H1 (cell line): ENCODE measurements around the gene ANKRD60. TPM values are rescaled to one million over a fixed set of nuclear protein-coding genes. Genes with fewer than 3 reads are reported as not detected.

Source experiments
- ATF3 ChIP-seq: IDR thresholded peaks from 2 replicates; pipeline ENCODE4 v1.6.1; 2011; ENCODE audit warnings: low read depth, mild to moderate bottlenecking, low read length; ENCODE audit not compliant: insufficient read depth
- CHD7 ChIP-seq: fragments of 300-600 bp; sonication (generic); IDR thresholded peaks from 2 replicates; pipeline ENCODE4 v1.7.1; 2012; ENCODE audit warnings: low read length, moderate library complexity, mild to moderate bottlenecking, inconsistent platforms; ENCODE audit not compliant: insufficient replicate concordance
- CTBP2 ChIP-seq: IDR thresholded peaks from 2 replicates; pipeline ENCODE4 v1.7.0; 2011; ENCODE audit warnings: borderline replicate concordance, mild to moderate bottlenecking, moderate library complexity, mixed read lengths, low read length; ENCODE audit not compliant: insufficient read depth, insufficient read length
- PHF8 ChIP-seq: fragments of 200-600 bp; sonication (generic); conservative IDR thresholded peaks from 2 replicates; pipeline ENCODE4 v1.7.1; 2012; ENCODE audit warnings: low read depth, mild to moderate bottlenecking, inconsistent platforms, low read length, moderate library complexity
- POU5F1 ChIP-seq: IDR thresholded peaks from 2 replicates; pipeline ENCODE4 v1.6.1; 2011; ENCODE audit warnings: low read depth, mild to moderate bottlenecking, low read length, moderate library complexity
- SP2 ChIP-seq: IDR thresholded peaks from 2 replicates; pipeline ENCODE4 v1.6.1; 2012; ENCODE audit warnings: mild to moderate bottlenecking, low read length, inconsistent platforms
- polyA plus RNA-seq, 7 experiments: library from polyadenylated mRNA; depleted of rRNA in 3 of 7; stranded (reverse) in 5 of 7; unstranded in 2 of 7; fragments of >200 nt in 5 of 7; fragments of 200-250 nt in 2 of 7; gene quantifications; 1 replicate in 5 of 7; 2 replicates in 1 of 7; 4 replicates in 1 of 7; pipeline versions ENCODE4 v1.2.1 to v1.2.3, GENCODE V29; 2011 to 2013; ENCODE audit warnings: missing spikeins in 2 of 7, mixed read lengths in 2 of 7
- total RNA-seq: library from RNA; stranded (reverse); fragmentation: NEBNext Ultra II Directional; extraction: Animal tissue kit (Norgen Biotek cat#: 25700); gene quantifications from 2 replicates; pipeline ENCODE4 v1.2.1, GENCODE V29; 2021

ANKRD60 gene
- total and polyA plus RNA-seq, 2 of the 8 experiments (the other 6 are each of a cell fraction or from before 2014, with no cell fraction given): not detected

- TF ChIP-seq CHD7: no peak
- TF ChIP-seq PHF8: no peak
- TF ChIP-seq POU5F1: no peak
- TF ChIP-seq SP2: no peak
- TF ChIP-seq ATF3: no peak
- TF ChIP-seq CTBP2: no peak
Observed at GRCh38 chr20:58167759-58168158, 60.7 kb downstream of the ANKRD60 start (continued).
